Activated CD4-positive, CD25-positive, alpha-beta regulatory T cell treated with anti-CD3 and anti-CD28 coated beads, Interleukin-2, amount 50 U/mL, for 72 hours (primary cell): Measurements from ENCODE around the gene MRPS25.

Experiments
- DNase-seq: peaks from one replicate; pipeline ENCODE4 v3.0.0; 2021

The MRPS25 gene

GRCh38 chr3:15081960-15082664, 17.0 kb upstream of the MRPS25 start:
- no peak for DNase-seq

- DNase-seq, result no peak
Measured at GRCh38 chr3:15079091-15079490, 14.0 kb upstream of the MRPS25 start.

- DNase-seq, result no peak
Measured at GRCh38 chr3:15074500-15074899, 9.4 kb upstream of the MRPS25 start.

- no peak for DNase-seq
Measured at GRCh38 chr3:15071699-15072098, 6.6 kb upstream of the MRPS25 start.

GRCh38 chr3:15069441-15069840, 4.3 kb upstream of the MRPS25 start:
- no peak for DNase-seq

- no peak for DNase-seq
Measured at GRCh38 chr3:15066467-15066866, 1.4 kb upstream of the MRPS25 start.

- no peak for DNase-seq
Measured at GRCh38 chr3:15065550-15066007, 464 bp upstream of the MRPS25 start.

GRCh38 chr3:15064299-15064834, 748 bp downstream of the MRPS25 start:
- DNase-seq, result no peak

GRCh38 chr3:15063656-15064286, 1.3 kb downstream of the MRPS25 start:
- no peak for DNase-seq

GRCh38 chr3:15063238-15063637, 1.9 kb downstream of the MRPS25 start:
- no peak for DNase-seq

GRCh38 chr3:15060029-15060428, 5.1 kb downstream of the MRPS25 start:
- no peak for DNase-seq

- DNase-seq, result no peak
Measured at GRCh38 chr3:15056676-15057404, 8.3 kb downstream of the MRPS25 start.

- DNase-seq, result peak; percentile 55
Measured at GRCh38 chr3:15055019-15055557, 10.0 kb downstream of the MRPS25 start.

GRCh38 chr3:15053541-15053940, 11.6 kb downstream of the MRPS25 start:
- DNase-seq, result no peak

- DNase-seq, result no peak
Measured at GRCh38 chr3:15052335-15053242, 12.5 kb downstream of the MRPS25 start.

GRCh38 chr3:15051531-15051930, 13.6 kb downstream of the MRPS25 start:
- DNase-seq, result no peak

GRCh38 chr3:15050405-15051092, 14.6 kb downstream of the MRPS25 start:
- DNase-seq, result no peak

GRCh38 chr3:15049584-15049983, 15.5 kb downstream of the MRPS25 start:
- no peak for DNase-seq

- no peak for DNase-seq
Measured at GRCh38 chr3:15045667-15046066, 19.4 kb downstream of the MRPS25 start.

GRCh38 chr3:15044326-15044725, 20.8 kb downstream of the MRPS25 start:
- DNase-seq, result no peak

GRCh38 chr3:15043408-15044171, 21.5 kb downstream of the MRPS25 start:
- DNase-seq, result no peak
